GM19043 (cell line): ENCODE measurements around the gene MXD1.
"Not testable (repeated sequence)": the region's sequence is repeated elsewhere in the genome, so short reads cannot be mapped to it uniquely, and the experiment has no call there.

Source experiments
- ATAC-seq: cut with Tn5 transposase; IDR thresholded peaks from one replicate; pipeline ENCODE4 v1.9.1; 2021; ENCODE audit warnings: low read depth; ENCODE audit not compliant: unreplicated experiment

MXD1 gene

DNA sequence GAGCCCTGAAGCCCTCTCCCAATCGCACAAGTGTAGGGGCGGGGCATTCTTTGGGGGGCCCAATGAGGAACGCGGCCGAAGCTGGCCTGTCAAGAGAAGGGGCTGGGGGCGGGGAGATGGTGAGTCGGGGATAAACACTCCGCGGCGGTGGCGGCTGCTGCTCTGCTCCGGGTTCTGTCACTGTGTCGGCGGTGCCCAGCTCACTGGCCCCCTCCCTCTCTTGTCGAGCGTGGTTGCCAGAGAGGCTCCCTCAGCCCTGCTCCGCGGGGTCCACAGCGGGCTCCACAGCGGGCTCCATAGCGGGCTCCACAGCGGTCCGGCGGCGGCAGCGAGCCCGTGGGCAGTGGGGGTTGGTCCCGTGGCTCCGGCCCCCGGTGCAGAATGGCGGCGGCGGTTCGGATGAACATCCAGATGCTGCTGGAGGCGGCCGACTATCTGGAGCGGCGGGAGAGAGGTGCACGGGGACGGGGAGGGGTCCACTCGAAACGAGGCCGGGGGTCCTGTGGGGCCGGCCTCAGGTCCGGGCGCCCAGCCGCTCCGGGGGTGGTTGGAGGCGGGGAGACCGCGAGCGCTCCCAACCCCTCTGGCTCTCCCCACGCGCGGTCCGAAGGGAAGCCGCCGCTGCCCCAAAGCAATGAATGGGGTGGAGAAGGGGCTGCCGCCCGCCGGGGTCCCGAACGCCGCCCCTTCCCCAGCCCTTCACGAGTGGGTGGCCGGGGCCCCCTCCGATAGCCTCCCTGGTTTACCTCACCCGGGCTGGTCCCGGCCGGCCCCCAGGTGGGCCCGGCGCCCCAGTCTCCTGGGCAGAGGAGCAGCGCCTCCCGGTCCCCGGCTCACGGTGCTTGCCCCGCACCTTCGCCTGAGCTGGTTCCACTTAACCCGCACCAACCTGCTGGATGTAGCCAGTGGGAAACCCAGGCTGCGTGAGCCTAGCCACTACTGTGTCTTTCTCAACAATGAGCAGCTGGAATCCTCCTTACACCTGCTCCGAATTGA lies at the start of gene MXD1:
Gene MXD1, plus strand, starts transcription at position 160 of the 996 bp plus-strand sequence. Its CDS starts 222 bp downstream, at position 382.
- no peak for ATAC-seq

GRCh38 chr2:69888451-69888850 lies 26.5 kb upstream of the MXD1 start:
- ATAC-seq, result no peak

GRCh38 chr2:69889302-69889701 lies 25.6 kb upstream of the MXD1 start:
- no peak for ATAC-seq

DNA sequence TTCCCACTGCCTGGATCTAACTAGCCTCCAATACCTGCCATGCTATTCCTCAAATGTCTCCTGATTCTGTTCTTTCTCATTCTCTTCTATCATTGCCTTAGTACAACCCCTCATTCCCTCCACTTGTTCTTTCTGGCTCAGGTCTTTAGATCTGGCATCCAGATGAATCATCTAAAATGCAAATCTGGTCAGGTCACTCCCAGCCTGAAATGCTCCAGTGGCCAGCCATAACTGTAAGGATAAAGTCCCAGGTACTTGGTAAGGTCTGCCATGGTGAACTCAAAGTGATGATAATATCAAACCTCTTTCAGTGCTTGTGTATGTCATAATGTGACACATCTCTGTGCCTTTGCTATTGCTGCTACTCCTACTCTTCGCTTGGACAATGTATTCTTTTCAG lies 24.0 kb upstream of the MXD1 start:
- no peak for ATAC-seq

DNA sequence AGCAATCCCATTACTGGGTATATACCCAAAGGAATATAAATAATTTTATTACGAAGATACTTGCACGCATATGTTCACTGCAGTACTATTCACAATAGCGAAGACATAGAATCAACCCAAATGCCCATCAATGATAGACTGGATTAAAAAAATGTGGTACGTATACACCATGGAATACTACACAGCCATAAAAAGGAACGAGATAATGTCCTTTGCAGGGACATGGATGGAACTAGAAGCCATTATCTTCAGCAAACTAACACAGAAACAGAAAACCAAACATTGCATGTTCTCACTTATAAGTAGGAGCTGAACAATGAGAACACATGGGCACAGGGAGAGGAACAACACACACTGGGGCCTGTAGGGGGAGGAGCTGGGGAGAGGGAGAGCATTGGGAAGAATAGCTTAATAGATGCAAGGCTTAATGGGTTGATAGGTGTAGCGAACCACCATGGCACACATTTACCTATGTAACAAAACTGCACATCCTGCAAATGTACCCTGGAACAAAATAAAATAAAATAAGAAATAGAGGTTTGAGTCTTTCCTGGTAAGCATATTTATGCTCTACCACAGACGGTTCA lies 22.0 kb upstream of the MXD1 start:
- ATAC-seq, result not testable (repeated sequence)

DNA sequence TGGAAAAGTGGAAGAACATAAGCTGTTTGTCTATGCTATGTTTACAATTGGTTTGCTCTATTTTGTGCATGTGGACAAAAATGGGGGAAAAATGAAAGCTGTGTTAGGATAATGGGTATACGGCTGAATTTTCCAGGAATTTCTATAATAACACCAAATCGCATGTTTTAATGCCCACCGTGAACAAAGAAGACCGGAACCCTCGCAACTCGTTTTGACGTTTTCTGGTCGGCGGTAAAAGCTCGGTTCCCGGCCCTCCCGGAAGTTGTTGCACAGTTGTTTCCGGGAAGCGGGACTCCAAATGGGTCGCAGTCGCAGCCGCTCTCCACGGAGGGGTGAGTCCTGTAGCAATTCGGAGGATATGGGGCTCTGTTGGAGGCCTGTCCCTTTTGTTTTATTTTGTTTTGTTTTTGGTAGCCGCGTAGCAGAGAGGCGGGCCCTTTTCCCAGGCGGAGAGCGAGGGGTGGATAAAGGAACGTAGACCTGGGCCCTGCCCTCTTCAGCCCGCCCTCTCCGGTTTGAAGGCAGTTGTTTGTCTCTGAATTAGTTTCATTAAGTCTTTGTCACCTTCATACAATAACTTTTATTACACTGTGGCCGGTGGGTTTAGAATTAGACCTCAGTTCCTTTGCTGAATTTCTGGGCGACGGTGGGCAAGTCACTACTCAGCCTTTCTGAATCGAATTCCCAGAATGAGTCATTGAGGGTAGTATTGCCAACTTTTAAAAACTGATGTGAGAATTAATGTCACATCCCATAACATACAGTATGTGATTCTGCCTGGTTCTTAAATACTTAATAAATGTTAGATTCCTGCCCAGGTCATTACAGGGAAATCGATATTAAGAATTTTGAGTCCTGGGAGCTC lies 21.0 kb upstream of the MXD1 start, which contains the start of gene SNRNP27:
Gene SNRNP27, plus strand, starts transcription at position 273 of the 868 bp plus-strand sequence. Its CDS starts 29 bp downstream, at position 302.
- peak; percentile 82 for ATAC-seq

- ATAC-seq, result not testable (repeated sequence)
These were observed 20.2 kb upstream of the MXD1 start for GRCh38 chr2:69894737-69895136.

DNA sequence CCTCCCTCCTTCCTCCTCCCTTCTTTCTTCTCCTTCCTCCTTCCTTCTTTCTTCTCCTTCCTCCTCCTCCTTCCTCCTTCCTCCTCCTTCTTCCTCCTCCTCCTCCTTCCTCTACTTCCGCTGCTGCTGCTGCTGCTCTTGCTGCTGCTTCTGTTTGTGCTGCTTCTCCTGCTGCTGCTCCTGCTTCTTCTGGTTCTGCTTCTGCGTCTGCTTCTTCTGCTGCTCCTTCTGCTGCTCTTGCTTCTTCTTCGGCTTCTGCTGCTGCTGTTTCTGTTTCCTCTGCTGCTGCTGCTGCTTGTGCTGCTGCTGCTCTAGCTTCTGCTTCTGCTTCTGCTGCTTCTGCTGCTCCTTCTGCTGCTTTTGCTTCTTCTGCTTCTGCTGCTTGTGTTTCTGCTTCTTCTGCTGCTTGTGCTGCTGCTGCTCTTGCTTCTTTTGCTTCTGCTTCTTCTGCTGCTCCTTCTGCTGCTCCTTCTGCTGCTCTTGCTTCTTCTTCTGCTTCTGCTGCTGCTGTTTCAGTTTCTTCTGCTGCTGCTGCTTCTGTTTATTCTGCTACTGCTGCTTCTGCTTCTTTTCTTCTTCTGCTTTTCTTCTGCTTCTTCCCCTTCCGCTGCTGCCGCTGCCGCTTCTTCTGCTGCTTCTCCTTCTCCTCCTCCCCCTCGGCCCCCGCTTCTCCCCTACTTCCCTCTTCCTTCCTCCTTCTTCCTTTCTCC lies 12.5 kb upstream of the MXD1 start:
- no peak for ATAC-seq

GRCh38 chr2:69907216-69907615 lies 7.7 kb upstream of the MXD1 start:
- ATAC-seq, result no peak

DNA sequence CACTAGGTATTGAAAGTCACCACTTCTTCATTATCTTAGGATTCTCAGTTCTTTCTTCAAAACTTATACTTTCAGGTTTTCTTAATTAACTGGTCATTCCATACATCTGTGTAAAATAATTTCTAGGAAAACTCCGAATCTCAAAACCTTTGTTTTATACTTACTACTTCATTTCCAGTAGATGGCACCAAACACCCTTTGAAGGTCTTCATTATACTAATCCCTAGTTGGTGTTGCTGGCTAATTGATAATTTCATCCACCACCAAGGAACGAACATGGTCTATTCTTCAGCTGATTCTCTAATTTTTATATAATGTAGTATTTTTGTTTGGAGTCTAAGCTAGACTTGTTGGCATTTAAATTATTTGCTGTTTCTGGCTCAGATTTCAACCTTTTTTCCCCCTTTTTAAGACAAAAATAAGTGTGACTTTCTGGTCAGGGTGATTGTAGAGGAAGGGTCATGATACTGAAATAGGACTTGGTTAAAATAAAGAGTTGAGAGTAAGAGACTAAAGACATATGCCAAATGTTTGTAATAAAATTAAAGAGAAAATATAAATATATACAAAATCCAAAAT lies 2.8 kb upstream of the MXD1 start:
- ATAC-seq, result no peak

- ATAC-seq, result peak; percentile 89
These were observed 552 bp upstream of the MXD1 start for GRCh38 chr2:69914164-69914949.

- ATAC-seq, result no peak
These were observed 1.2 kb downstream of the MXD1 start for GRCh38 chr2:69916106-69916505.

GRCh38 chr2:69917852-69918251 lies 2.9 kb downstream of the MXD1 start:
- ATAC-seq, result no peak

GRCh38 chr2:69918401-69918800 lies 3.5 kb downstream of the MXD1 start:
- no peak for ATAC-seq

- ATAC-seq, result no peak
These were observed 8.2 kb downstream of the MXD1 start for GRCh38 chr2:69923116-69923515.

DNA sequence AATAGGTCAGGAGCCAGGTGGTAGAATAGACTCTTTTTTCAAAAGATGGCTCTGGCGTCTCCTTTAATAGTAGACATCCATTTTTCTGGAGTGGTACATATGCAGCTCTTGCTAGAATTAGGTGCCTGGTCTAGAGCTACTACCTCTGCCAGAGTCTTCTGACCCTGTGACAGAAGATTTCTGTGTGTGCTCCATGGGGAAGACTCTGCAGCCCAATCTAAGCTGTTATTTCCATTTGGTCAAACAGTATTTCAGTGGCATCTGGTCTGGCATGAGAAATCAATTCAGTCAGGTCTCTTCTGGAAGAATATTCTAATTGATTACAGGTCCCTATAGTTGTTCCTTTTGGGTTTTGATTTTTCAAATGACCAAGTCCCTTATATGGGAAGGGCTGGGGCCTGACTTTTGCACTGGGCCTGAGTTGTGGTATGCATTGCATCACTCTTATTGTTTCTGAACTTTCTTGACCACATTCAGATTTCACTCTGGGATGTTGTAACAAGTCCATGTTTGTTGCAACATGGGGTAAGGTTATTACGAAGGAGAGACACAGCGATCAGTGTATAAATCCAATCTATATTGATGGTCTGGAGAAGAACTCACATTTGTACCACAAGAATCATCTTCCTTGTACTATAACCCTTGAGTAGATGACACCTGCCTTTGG lies 12.1 kb downstream of the MXD1 start:
- no peak for ATAC-seq

DNA sequence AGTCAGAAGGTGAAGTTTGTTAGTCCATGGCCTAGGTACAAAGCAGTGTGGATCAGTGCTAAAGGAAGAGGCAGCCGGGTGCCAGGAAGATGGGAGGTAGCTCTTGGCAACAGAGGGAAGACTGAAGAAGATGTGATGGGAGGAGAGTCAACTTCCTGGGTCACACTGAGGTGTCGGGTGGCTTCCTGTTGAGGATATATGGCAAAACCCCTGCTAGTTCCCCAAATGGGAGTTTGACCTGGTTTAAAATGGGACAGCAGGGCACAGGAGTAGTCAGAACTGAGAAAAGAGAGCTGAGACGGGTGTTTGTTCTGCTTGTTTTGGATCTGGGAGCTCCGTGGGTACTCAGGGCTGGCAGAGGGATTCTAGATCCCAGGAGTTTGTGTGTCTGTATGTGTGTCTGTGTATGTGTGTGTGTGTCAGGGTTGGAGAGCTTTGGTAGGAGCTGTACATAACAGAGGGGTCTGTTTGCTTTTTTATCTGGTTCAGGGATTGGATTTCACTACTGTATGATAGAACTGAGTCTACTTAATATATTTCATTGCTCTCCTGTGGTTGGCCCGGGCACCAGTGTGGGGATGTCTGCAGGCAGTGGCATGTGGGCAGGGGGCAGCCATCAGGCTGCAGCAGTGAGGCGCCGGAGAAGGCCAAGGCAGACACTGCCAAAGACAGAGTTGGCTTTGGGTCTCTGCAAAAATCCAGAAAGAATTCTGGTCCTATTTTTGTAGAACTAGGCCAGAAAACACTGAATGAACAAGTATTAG lies 17.1 kb downstream of the MXD1 start:
- no peak for ATAC-seq

DNA sequence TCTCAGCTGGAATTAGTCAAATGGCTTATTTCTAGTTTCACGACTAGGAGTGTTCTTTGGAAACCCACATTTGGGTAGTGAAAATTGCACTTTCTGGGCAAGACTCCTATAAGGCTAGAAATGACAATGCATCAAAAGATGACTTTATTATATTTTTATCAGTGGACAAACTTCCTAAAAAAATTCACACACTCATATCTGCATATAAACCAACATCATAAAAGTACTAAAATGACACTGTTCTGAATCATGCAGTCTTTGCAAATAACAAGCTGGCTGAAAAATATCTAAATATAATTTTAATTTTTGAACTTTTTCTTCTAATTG lies 17.6 kb downstream of the MXD1 start:
- no peak for ATAC-seq
